Glutamatergic neuron (in vitro differentiated cells): ENCODE data around the gene CLCN4. TPM values are rescaled to one million over a fixed set of nuclear protein-coding genes. Genes with fewer than 3 reads are reported as not detected.

Experiments
- DNase-seq: peaks from one replicate; pipeline ENCODE4 v3.0.0; 2022
- H3K27ac Mint-ChIP-seq: one replicate; pipeline ENCODE4 v1.8.0; 2020; ENCODE audit warnings: mild to moderate bottlenecking, mixed read lengths, inconsistent platforms; ENCODE audit not compliant: unreplicated experiment
- H3K27me3 Mint-ChIP-seq: one replicate; pipeline ENCODE4 v1.8.0; 2020; ENCODE audit warnings: mild to moderate bottlenecking, moderate library complexity, mixed read lengths, inconsistent platforms; ENCODE audit not compliant: unreplicated experiment
- H3K36me3 Mint-ChIP-seq: one replicate; pipeline ENCODE4 v1.8.0; 2020; ENCODE audit warnings: mild to moderate bottlenecking, mixed read lengths, inconsistent platforms; ENCODE audit not compliant: unreplicated experiment
- H3K4me1 Mint-ChIP-seq: one replicate; pipeline ENCODE4 v1.8.0; 2020; ENCODE audit warnings: mild to moderate bottlenecking, low read depth, mixed read lengths, inconsistent platforms; ENCODE audit not compliant: unreplicated experiment
- H3K4me3 Mint-ChIP-seq: one replicate; pipeline ENCODE4 v1.8.0; 2020; ENCODE audit warnings: mild to moderate bottlenecking, mixed read lengths, inconsistent platforms; ENCODE audit not compliant: unreplicated experiment
- H3K9me3 Mint-ChIP-seq: one replicate; pipeline ENCODE4 v1.8.0; 2020; ENCODE audit warnings: mild to moderate bottlenecking, moderate library complexity, mixed read lengths, inconsistent platforms; ENCODE audit not compliant: unreplicated experiment
- total RNA-seq: library from RNA; stranded (reverse); fragmentation: NEBNext Ultra II Directional; extraction: Animal tissue kit (Norgen Biotek cat#: 25700); gene quantifications from one replicate; pipeline ENCODE4 v1.2.1, GENCODE V29; 2021; ENCODE audit not compliant: unreplicated experiment
- TF ChIP-seq, protein P1 (sequence below): fragments of 200-600 bp; sonication (generic); IDR thresholded peaks from one replicate; pipeline ENCODE4 v1.5.0; 2021; ENCODE audit not compliant: partially characterized antibody, unreplicated experiment

CLCN4 gene
- total RNA-seq, 1 donor from 2014 or later: 64.7 TPM

DNA sequence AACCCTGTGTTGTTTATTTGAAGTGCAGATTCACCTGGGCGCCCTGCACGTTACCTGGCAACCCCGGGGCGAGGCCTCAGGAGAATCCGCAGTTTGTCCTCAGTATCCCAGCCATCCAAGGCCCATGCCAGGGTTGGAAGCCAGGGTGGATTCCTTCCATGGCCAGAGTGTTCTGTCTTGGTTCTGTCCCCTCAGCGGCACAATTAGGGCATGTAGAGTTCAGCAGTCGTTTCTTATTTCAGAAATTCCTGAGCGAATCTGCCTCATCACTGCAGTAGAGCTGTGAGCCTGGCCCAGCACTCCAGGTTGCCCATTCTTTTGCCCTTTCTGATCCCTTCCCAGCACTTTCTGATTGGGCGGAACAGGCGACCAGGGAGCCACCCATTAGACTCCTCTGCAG, 29.9 kb upstream of the CLCN4 start:
- Mint-ChIP-seq H3K27me3 (no peaks in the 10 kb centered on the region), H3K9me3 (peaks cover 1% of the 10 kb centered on the region), H3K4me3 (no peak overlapping the region), H3K36me3 (peaks cover 9% of the 10 kb centered on the region), H3K27ac (no peak overlapping the region), H3K4me1 (no peaks in the 10 kb centered on the region)
- TF ChIP-seq, protein P1, sequence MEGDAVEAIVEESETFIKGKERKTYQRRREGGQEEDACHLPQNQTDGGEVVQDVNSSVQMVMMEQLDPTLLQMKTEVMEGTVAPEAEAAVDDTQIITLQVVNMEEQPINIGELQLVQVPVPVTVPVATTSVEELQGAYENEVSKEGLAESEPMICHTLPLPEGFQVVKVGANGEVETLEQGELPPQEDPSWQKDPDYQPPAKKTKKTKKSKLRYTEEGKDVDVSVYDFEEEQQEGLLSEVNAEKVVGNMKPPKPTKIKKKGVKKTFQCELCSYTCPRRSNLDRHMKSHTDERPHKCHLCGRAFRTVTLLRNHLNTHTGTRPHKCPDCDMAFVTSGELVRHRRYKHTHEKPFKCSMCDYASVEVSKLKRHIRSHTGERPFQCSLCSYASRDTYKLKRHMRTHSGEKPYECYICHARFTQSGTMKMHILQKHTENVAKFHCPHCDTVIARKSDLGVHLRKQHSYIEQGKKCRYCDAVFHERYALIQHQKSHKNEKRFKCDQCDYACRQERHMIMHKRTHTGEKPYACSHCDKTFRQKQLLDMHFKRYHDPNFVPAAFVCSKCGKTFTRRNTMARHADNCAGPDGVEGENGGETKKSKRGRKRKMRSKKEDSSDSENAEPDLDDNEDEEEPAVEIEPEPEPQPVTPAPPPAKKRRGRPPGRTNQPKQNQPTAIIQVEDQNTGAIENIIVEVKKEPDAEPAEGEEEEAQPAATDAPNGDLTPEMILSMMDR: no peak
- DNase-seq: no peak

GRCh38 chrX:10128386-10128785, 28.4 kb upstream of the CLCN4 start:
- Mint-ChIP-seq H3K4me1 (no peaks in the 10 kb centered on the region), H3K36me3 (peaks cover 11% of the 10 kb centered on the region), H3K4me3 (no peak overlapping the region), H3K27me3 (no peaks in the 10 kb centered on the region), H3K27ac (no peak overlapping the region), H3K9me3 (peaks cover 1% of the 10 kb centered on the region)
- TF ChIP-seq, protein P1: no peak
- DNase-seq: no peak

GRCh38 chrX:10129229-10129628, 27.5 kb upstream of the CLCN4 start:
- TF ChIP-seq, protein P1: no peak
- H3K4me1 Mint-ChIP-seq: no peaks in the 10 kb centered on the region
- H3K27me3 Mint-ChIP-seq: no peaks in the 10 kb centered on the region
- DNase-seq: no peak
- H3K4me3 Mint-ChIP-seq: no peak overlapping the region
- H3K9me3 Mint-ChIP-seq: peaks cover 1% of the 10 kb centered on the region
- H3K27ac Mint-ChIP-seq: no peak overlapping the region
- H3K36me3 Mint-ChIP-seq: peaks cover 11% of the 10 kb centered on the region

- DNase-seq: no peak
- H3K9me3 Mint-ChIP-seq: peaks cover 1% of the 10 kb centered on the region
- H3K36me3 Mint-ChIP-seq: peaks cover 11% of the 10 kb centered on the region
- no peak overlapping the region for H3K4me3 Mint-ChIP-seq
- H3K27me3 Mint-ChIP-seq: no peaks in the 10 kb centered on the region
- no peak overlapping the region for H3K27ac Mint-ChIP-seq
- H3K4me1 Mint-ChIP-seq: no peaks in the 10 kb centered on the region
- TF ChIP-seq, protein P1: no peak
Observed at GRCh38 chrX:10130354-10130753, 26.4 kb upstream of the CLCN4 start.

DNA sequence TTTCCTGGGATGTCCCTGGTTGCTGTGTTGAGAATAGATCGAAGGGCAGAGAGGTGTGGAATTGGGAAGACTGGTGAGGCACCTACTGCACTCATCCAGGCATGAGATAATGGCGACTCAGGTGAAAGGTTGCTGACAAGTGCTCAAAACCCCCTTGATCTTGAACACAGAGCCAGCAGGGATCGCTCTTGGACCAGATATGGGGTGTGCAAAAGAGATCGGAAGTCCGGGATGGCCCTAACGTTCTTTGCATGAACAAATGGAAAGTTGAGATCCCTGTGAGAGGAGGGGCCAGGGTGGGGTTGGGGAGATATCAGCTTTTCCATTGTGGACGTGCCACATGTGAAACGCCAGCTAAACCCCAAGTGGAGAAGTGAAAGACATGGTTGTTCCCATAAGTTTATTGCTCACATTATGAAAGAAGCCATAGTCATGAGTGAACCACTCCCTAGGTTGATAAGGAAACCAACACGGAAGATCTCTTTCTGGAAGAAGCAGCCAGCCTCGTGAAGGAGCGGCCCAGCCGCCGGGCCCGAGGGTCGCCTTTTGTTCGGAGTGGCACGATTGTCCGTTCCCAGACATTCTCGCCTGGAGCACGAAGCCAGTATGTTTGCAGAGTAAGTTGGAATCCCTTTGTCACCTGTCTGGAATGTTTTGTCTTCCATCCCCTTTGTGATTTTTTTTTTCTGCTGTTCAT, 22.6 kb upstream of the CLCN4 start:
- no peak for DNase-seq
- peaks cover 2% of the 10 kb centered on the region for H3K9me3 Mint-ChIP-seq
- no peak overlapping the region for H3K4me3 Mint-ChIP-seq
- no peaks in the 10 kb centered on the region for H3K27me3 Mint-ChIP-seq
- no peak overlapping the region for H3K27ac Mint-ChIP-seq
- peaks cover 2% of the 10 kb centered on the region for H3K4me1 Mint-ChIP-seq
- peaks cover 5% of the 10 kb centered on the region for H3K36me3 Mint-ChIP-seq
- TF ChIP-seq, protein P1: no peak
